Anterior cingulate cortex (tissue), 58 donors: Measurements from ENCODE around the gene NUDT3.
A peak's percentile ranks its signal among the peaks of the same experiment; 100 is the strongest.
"Not testable (repeated sequence)": the region's sequence is repeated elsewhere in the genome, so short reads cannot be mapped to it uniquely, and the experiment has no call there.

Experiments used
- DNase-seq, 58 donors: peaks; one replicate each; lab custom pipeline; 2025; lab: John Stamatoyannopoulos, UW

Gene NUDT3

DNA sequence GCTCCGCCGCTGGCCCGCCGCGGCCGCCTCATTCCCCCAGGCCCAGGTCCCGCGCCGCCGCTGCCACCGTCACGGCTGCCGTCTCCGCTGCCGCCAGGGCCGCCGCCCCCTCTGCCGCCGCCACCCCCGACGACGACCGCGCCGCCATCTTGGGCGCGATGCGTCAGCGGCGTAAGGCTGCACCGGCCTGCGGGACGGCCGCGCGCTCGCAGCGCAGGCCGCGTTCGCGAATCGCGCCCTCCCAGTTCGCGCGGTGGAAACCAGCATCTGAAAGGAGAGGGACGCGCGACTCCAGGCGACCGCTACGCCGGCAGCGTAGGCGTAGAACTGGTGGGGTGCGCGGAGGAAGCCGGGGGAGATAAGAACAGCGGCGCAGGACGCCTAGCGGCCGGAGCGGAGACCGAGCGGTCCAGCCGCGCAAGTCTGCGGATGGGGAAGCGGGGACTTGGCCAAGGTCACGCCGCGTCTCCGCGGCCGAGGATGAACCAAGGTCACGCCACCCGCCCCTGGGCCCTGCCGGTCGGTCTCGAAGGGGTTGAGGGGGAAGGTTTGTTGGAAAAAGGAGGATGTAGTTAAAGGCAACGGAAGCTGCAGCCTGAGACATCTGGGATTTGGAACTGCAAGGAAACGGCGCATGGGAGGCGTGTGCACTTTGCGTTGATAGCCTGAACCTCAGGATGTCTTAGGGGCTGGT is at the start of gene NUDT3:
TSS of gene NUDT3 (minus strand) at position 173 of the 694 bp plus-strand sequence. CDS start 307 bp downstream, outside the sequence.
- DNase-seq: peak; percentile 47 to 96 (median 92)

GRCh38 chr6:34441526-34441925 is 49.1 kb upstream of the NUDT3 start:
- DNase-seq: no peak

DNA sequence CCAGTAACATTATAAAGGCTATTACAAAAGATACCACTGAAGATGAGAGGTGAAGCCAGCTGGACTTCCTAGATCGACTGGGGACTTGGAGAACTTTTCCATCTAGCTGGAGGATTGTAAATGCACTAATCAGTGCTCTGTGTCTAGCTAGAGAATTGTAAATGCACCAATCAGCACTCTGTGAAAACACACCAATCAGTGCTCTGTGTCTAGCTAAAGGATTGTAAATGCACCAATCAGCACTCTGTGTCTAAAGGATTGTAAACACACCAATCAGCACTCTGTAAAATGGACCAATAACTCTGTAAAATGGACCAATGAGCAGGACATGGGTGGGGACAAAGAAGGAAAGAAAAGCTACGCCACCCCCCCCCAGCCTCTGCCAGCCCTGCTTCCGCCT is 47.0 kb upstream of the NUDT3 start:
- no peak for DNase-seq

GRCh38 chr6:34438705-34439104 is 46.2 kb upstream of the NUDT3 start:
- no peak for DNase-seq

DNA sequence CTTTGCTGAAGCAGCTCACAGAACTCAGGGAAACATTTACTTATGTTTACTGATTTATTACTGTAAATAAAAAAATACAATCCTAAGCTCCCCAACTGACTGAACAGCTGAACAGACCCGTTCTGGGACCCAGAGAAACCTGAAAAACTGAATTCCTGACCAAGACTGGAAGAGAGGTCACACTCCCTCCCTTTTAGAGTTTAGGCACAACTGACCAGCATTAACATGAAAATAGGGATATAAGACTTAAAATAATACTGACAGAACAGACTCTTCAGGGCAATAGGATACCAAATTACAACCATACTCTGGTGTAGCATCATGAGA is 45.1 kb upstream of the NUDT3 start:
- DNase-seq: no peak

DNA sequence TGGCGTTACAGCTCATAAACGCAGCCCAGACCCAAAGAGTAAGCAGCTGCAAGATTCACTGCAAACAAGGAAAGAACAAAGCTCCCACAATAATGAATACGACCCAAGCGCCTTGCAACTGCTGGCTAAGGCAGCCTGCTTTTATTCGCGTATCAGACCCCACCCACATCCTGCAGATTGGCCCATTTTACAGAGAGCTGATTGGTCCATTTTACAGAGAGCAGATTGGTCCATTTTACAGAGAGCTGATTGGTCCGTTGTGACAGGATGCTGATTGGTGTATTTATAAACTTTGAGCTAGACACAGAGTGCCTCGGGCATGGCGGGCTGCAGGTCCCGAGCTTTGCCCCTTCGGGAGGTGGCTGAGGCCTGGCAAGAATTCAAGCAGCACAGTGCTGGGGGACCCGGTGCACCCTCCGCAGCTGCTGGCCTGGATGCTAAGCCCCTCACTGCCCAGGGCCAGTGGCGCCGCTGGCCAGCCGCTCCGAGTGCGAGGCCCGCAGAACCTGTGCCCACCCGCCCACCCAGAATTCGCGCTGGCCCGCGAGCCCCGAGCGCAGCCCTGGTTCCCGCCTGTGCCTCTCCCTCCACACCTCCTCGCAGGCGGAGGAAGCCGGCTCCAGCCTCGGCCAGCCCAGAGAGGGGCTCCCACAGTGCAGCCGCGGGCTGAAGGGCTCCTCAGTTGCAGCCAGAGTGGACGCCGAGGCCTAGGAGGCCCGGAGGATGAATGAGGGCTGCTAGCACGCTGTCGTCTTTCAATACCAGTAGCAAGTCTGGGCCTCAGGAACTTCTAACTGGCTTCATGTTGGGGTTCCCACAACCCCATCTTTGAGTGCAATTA is 44.6 kb upstream of the NUDT3 start:
- peak in 1 of 58 donors; percentile 12 for DNase-seq

- no peak for DNase-seq
These were observed 43.4 kb upstream of the NUDT3 start for GRCh38 chr6:34435916-34436315.

DNA sequence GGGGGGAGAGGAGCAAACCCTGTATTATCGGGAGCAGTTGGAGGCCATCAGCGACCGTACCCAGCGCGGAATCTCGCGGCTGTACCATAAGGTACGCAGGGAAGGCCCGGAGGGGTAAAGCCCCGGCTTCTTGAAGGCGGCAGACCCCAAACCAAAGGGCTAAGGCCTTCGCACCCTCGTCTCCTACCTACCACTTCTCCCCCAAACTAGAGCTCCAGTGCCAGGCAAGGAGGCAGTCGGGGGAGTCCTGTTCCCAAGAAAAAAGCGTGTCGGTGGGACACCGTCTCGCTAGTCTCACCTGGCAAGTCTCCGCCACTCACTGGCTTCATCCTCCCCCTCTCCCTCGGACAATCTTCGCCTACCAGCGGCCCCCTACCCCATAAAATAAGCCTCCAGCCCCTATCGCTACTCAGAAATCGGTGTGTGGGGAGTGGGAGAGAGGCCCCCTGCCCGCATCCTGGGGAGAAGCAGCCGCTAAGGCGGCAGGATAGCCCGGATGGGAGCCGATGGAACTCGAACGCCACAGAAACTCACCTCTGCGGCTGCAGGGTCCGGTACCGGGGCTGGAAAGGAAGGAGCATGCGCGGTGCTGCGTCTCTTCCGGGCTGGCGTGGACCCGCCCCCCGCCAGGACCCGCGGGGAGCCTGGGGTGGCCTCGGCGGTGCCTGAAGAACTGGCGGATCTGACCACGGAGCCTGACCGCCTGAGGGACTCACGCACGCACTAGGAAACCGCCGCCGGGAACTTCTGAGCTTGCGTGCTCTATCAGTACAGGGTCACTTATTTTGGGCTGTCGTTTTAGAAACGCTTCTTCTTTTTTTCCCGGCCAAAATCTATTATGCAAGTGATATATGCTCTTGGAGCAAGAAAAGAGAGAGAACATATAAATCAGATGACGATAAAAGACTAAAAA is 33.3 kb upstream of the NUDT3 start, which contains the start of gene RPS10:
TSS of gene RPS10 (minus strand) at position 572 of the 913 bp plus-strand sequence. CDS start 848 bp downstream, outside the sequence.
- DNase-seq: peak; percentile 41 to 95 (median 87)

DNA sequence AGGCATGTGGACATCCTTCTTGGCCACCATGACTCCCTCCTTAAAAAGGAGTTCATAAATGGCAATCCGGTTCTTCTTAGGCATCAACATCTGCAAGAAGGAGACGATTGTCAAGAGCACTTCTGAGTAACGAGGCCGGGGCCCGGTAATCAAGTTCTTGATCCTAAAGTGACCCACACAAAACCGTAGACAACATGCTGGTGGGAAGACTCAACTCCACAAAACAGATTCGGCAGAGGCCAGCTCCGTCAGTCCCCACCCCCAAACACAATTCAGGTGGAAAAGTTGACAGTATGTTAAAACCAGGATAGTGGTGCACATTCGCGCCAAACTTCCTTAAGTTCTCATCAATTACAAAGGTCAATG is 32.6 kb upstream of the NUDT3 start:
- DNase-seq: no peak

- DNase-seq: no peak
These were observed 32.0 kb upstream of the NUDT3 start for GRCh38 chr6:34424200-34425131.

DNA sequence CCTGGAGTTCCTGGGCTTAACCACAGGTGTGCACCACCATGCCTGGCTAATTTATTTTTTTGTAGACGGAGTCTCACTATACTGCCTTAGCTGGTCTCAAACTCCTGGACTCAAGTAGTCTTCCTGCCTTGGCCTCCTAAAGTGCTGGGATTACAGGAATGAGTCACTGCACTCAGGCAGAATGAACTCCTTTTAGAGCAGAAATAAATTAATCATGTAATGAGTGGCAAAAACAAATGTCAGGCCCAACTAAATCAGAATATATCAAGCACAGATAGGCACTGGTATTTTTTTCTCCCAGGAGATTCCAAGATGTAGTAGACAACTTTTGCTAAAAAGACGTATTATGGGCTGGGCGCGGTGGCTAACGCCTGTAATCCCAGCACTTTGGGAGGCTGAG is 30.8 kb upstream of the NUDT3 start:
- no peak for DNase-seq

DNA sequence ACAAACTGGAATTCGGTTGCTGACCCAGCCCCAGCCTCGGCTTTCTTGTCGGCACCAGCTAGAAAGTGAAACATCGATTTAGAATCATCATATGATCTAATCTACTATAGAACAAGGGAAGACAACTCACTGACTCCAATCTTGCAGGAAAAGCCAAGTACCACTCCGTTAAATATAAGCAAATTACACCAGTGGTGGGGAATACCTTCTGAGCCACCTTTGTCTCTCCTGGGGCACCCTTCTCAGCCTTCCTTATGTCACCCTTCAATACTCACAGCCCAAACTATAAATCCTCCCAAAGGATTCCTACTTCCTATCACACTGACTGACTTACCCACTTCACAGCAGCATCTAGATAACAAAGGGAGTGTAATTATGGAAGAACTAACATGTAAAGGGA is 25.9 kb upstream of the NUDT3 start:
- no peak for DNase-seq

DNA sequence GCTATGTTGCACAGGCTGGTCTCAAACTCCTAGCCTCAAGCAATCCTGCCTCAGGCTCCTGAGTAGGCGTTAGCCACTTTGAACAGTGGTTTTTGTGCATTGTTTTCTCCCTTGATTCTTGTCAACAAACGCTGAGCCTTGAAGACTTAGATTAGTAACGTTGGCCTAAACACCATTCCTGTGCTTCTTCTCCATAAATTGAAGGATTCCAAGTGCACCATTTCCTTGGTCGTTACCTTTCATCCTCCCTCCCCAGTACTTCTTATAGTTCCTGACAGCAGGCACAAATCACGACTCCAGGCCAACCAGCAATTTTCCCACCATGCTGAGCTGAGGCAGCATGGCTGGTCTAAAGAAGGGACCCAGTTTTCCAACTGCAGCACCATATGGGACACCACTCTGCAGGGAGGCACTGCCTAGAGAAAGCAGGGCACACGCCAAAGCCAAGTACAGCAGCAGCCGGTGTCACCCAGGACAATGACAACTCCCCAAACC is 24.5 kb upstream of the NUDT3 start:
- no peak for DNase-seq

DNA sequence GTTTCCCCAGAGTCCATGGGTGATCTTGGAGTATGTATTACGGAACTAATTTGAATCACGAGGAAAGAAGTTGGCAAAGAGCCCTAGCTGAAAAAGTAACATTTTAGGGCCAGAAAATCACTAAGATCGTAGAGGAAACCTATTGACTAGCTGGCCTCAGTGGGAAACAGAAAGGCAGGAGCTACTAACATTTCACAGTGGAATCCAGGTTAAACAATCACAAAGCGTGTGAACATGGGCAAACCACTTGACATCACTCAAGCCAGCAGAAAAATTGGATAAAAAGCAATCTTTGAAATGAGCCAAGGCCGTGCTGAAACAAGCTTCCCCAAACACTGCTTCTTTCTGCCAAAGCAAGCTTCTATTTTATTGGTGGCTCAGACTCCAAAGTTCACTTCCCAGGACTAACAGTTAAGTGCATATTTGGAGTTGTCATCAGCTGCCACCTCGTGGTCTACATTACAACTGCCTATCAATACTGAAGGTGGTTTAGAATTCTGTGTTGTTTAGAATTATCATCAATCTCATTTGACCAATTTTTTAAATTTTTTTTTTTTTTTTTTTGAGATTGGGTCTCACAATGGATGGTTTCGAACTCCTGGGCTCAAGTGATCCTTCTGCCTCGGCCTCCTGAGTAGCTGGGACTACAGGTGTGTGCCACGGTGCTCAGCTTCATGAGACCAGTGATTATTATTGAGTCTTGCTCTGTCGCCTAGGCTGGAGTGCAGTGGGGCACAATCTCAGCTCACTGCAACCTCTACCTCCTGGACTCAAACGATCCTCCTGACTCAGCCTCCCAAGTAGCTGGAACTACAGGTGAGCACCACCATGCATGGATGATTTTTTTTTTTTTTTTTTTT is 22.8 kb upstream of the NUDT3 start:
- DNase-seq: peak in 46 of 58 donors; percentile 9 to 85 (median 42)

GRCh38 chr6:34412643-34413214 is 20.3 kb upstream of the NUDT3 start:
- no peak for DNase-seq

- DNase-seq: peak in 47 of 58 donors; percentile 7 to 85 (median 43)
These were observed 19.5 kb upstream of the NUDT3 start for GRCh38 chr6:34412016-34412415.

GRCh38 chr6:34407915-34408314 is 15.4 kb upstream of the NUDT3 start:
- not testable (repeated sequence) for DNase-seq

- DNase-seq: no peak
These were observed 4.0 kb upstream of the NUDT3 start for GRCh38 chr6:34396518-34396917.
